HUES64 (cell line): ENCODE data around the gene MX2.
"Not testable (repeated sequence)": the region's sequence is repeated elsewhere in the genome, so short reads cannot be mapped to it uniquely, and the experiment has no call there.

Source experiments
- H3K27ac ChIP-seq: 2 replicates; pipeline ENCODE4 v1.7.0; 2013; ENCODE audit warnings: low read depth, low read length, inconsistent platforms
- H3K27me3 ChIP-seq: 2 replicates; pipeline ENCODE4 v1.6.1; 2013; ENCODE audit warnings: mild to moderate bottlenecking, low read length; ENCODE audit not compliant: insufficient read depth
- H3K36me3 ChIP-seq: 2 replicates; pipeline ENCODE4 v1.6.1; 2013; ENCODE audit warnings: mild to moderate bottlenecking, low read length; ENCODE audit not compliant: insufficient read depth
- H3K4me1 ChIP-seq: 2 replicates; pipeline ENCODE4 v1.6.1; 2013; ENCODE audit warnings: mild to moderate bottlenecking, low read length, moderate library complexity; ENCODE audit not compliant: insufficient read depth
- H3K4me3 ChIP-seq: 2 replicates; pipeline ENCODE4 v1.5.1; 2013; ENCODE audit warnings: mild to moderate bottlenecking, low read length, moderate library complexity
- H3K9ac ChIP-seq: 2 replicates; pipeline ENCODE4 v1.6.1; 2013; ENCODE audit warnings: mild to moderate bottlenecking, low read depth, low read length
- H3K9me3 ChIP-seq: 2 replicates; pipeline ENCODE4 v1.6.1; 2013; ENCODE audit warnings: low read depth, low read length; ENCODE audit not compliant: insufficient read depth
- WGBS: fragments of 150-250, 120-280 bp; methylation state at CpG from one replicate; pipeline ENCODE4 v1.1.7; 2013; ENCODE audit warnings: missing lambda C conversion rate; 5-methylcytosine and 5-hydroxymethylcytosine counted together

Gene MX2

GRCh38 chr21:41359286-41359685 is 2.5 kb upstream of the MX2 start:
- WGBS: 81% methylated on average over 12 of the region's 12 CpGs
- no peaks in the 10 kb centered on the region for H3K9me3 ChIP-seq
- no peaks in the 10 kb centered on the region for H3K36me3 ChIP-seq
- H3K4me1 ChIP-seq: no peaks in the 10 kb centered on the region
- H3K4me3 ChIP-seq: no peak overlapping the region
- no peak overlapping the region for H3K9ac ChIP-seq
- H3K27ac ChIP-seq: no peak overlapping the region
- no peaks in the 10 kb centered on the region for H3K27me3 ChIP-seq

DNA sequence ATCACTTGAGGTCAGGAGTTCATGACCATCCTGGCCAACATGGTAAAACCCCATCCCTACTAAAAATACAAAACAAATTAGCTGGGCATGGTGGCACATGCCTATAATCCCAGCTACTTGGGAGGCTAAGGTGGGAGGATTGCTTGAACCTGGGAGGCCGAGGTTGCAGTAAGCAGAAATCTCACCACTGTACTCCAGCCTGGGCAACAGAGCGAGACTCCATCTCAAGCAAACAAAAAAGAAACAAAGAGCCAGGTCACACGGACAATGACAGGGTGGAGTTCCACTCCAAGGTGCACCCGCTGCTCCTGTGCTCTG is 2.1 kb upstream of the MX2 start:
- not testable (repeated sequence) for H3K27me3 ChIP-seq, H3K27ac ChIP-seq, H3K36me3 ChIP-seq, H3K9me3 ChIP-seq, H3K4me1 ChIP-seq, H3K4me3 ChIP-seq, H3K9ac ChIP-seq
- 77% methylated on average over 4 of the region's 4 CpGs for WGBS

DNA sequence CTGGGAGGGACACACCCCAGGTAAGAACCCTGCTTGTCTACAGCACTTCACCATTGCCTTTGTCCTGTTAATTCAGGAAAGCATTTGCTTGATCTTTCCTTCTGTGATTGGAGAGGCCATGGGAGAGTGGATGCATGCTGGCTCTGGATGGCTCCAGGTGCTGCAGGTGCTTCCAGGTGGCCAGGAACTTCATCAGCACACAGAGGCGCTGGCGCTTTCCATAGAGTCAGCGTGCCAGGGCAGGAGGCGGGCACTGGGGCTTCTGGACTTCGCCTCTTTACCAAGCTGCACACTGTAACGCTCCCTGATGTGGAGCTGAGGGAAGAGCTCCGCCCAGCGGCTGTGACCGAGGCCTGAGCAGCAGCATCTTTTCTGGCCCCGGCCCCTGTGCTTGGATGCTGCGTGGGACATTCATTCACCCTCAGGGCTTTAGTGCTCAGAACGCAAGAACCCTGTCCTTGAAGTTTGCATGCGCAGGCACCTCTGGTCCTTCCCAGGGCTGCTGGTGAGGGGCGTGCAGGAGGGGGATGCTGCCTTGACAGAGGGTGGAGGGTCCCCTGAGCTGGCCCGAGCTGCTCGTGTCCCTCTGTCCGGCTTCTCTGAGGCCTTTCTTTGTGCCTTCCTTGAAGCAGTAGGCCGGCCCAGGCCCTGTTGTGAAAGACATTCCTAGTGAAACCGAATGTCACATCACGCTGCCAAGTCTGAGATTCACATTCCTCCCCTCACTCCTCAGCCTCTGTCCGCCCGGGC is 1.6 kb upstream of the MX2 start:
- Histone ChIP-seq H3K36me3 (no peaks in the 10 kb centered on the region), H3K27me3 (no peaks in the 10 kb centered on the region), H3K4me1 (no peaks in the 10 kb centered on the region), H3K4me3 (no peak overlapping the region), H3K9ac (no peak overlapping the region), H3K27ac (no peak overlapping the region), H3K9me3 (no peaks in the 10 kb centered on the region)
- 86% methylated on average over 21 of the region's 22 CpGs for WGBS

DNA sequence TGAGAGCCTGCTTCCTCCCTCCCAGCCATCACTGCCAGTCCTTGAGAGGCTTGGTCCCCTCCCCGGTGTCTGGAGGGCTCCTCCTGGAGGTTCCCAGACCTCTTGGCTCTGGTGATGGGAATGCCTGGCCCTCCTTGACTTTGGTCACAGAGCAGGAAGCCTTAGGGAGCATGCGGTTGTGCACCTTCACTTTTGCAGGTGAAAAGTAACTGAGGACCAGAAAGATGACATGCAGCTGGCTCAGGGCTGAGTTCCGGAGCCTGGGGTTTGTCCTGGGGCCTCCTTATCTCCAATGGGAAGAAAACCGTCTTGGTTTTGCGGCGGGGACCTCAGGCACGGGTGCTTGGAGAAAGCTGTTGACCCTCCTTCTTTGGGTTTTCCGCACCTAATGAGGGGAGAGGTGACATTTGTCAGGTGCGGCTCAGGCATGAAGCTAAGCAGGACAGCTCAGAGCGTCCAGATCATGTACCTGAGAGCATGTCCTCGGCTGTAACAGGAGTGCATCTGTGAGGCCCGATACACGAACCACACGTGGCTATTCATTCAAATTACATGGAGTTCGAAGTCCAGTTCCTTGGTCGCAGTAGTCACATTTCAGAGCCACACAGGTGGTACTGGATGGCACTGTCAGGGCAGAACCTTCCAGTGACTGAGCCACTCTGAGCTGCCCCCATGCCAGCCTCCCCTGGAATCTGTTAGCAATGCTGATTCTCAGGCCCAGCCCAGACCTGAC is 608 bp upstream of the MX2 start:
- Histone ChIP-seq H3K4me1 (no peaks in the 10 kb centered on the region), H3K4me3 (no peak overlapping the region), H3K9ac (no peak overlapping the region), H3K27me3 (no peaks in the 10 kb centered on the region), H3K36me3 (no peaks in the 10 kb centered on the region), H3K27ac (no peak overlapping the region), H3K9me3 (no peaks in the 10 kb centered on the region)
- WGBS: 93% methylated on average over 16 of the region's 16 CpGs

- Histone ChIP-seq H3K4me1 (no peaks in the 10 kb centered on the region), H3K36me3 (no peaks in the 10 kb centered on the region), H3K9me3 (no peaks in the 10 kb centered on the region), H3K27ac (no peak overlapping the region), H3K4me3 (no peak overlapping the region), H3K27me3 (0 out of 2 replicates have a peak, but pooled peaks cover 2% of the 10 kb centered on the region), H3K9ac (no peak overlapping the region)
- WGBS: 97% methylated on average over 15 of the region's 16 CpGs
Measured at GRCh38 chr21:41362605-41363369, 960 bp downstream of the MX2 start.

- no peak overlapping the region for H3K27ac ChIP-seq
- H3K4me3 ChIP-seq: no peak overlapping the region
- H3K36me3 ChIP-seq: no peaks in the 10 kb centered on the region
- H3K4me1 ChIP-seq: no peaks in the 10 kb centered on the region
- H3K9ac ChIP-seq: no peak overlapping the region
- H3K9me3 ChIP-seq: no peaks in the 10 kb centered on the region
- WGBS: 93% methylated on average over 18 of the region's 18 CpGs
- 0 out of 2 replicates have a peak, but pooled peaks cover 8% of the 10 kb centered on the region for H3K27me3 ChIP-seq
Measured at GRCh38 chr21:41363370-41364270, 1.8 kb downstream of the MX2 start.

DNA sequence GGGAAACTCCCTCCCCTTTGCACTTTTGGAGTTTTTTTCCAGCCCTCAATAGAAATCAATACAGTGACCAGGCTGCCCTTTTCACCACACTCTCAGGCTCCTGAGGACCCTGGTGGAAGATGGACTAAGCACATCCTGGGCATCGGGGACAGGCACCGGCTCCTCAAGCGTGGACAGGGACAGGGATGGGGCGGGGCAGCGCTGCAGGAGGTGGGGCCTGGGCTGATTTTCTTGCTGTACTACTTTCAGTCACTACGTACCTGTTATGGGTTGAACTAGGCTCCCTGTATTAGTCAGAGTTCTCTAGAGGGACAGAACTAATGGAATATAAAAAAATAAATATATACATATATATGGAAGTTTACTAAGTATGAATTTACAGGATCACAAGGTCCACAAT is 2.5 kb downstream of the MX2 start:
- Histone ChIP-seq H3K4me1 (peaks cover 3% of the 10 kb centered on the region; the same call in 1 of the 2 replicates), H3K27me3 (0 out of 2 replicates have a peak, but pooled peaks cover 10% of the 10 kb centered on the region), H3K9me3 (no peaks in the 10 kb centered on the region), H3K4me3 (no peak overlapping the region), H3K27ac (no peak overlapping the region), H3K36me3 (no peaks in the 10 kb centered on the region), H3K9ac (no peak overlapping the region)
- 93% methylated on average over 6 of the region's 6 CpGs for WGBS

- Histone ChIP-seq H3K9me3 (no peaks in the 10 kb centered on the region), H3K4me3 (no peak overlapping the region), H3K4me1 (peaks cover 3% of the 10 kb centered on the region; the same call in 1 of the 2 replicates), H3K9ac (no peak overlapping the region), H3K27ac (no peak overlapping the region), H3K27me3 (0 out of 2 replicates have a peak, but pooled peaks cover 16% of the 10 kb centered on the region), H3K36me3 (no peaks in the 10 kb centered on the region)
- WGBS: 96% methylated on average over 14 of the region's 15 CpGs
Measured at GRCh38 chr21:41365377-41366107, 3.7 kb downstream of the MX2 start.

DNA sequence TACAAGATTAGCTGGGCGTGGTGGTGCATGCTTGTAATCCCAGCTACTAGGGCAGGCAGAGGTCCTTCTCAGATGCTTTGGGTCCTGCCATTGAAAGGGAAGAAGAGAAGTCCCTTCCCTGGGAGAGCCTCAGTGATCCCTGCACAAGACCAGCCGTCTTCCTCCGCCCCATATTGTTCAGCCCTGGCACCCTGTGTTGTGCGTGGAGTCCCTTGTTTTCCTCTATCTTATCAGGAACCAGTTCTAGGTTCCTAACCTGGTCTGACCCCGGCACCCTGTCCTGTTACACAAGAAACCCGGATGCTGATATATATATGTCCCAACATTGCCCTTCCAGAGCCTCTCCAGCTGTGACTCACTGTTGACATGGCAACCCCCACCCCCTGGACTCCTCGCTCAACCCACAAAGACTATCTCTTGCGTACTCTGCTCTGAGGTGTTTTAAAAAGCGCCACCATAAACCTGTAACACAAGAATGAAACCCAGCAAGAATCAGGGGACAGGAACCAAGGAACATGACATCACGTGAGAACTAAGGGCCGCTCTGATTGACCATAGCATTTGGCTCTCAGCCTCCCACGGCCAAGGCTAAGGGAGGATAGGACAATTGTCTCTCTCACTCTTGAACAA is 4.8 kb downstream of the MX2 start:
- peaks cover 3% of the 10 kb centered on the region; the same call in 1 of the 2 replicates for H3K4me1 ChIP-seq

More for the DNA sequence above, 4.8 kb downstream of the MX2 start:
- no peaks in the 10 kb centered on the region for H3K36me3 ChIP-seq
- no peaks in the 10 kb centered on the region for H3K9me3 ChIP-seq
- 92% methylated on average over 12 of the region's 12 CpGs for WGBS
- H3K4me3 ChIP-seq: no peak overlapping the region
- H3K27me3 ChIP-seq: 0 out of 2 replicates have a peak, but pooled peaks cover 16% of the 10 kb centered on the region
- no peak overlapping the region for H3K9ac ChIP-seq
- H3K27ac ChIP-seq: no peak overlapping the region
